Measurements from ENCODE around the gene ATP8B4.

- TF ChIP-seq CTCF (IDR thresholded peaks at IDR 0.05; ENCODE audit: insufficient read depth, low read length, poor library complexity, severe bottlenecking) (no peak), EZH2phosphoT487 (conservative IDR thresholded peaks at IDR 0.05; ENCODE audit: low read length) (no peak)
Measured at GRCh38 chr15:49876401-49877038, 242.5 kb downstream of the ATP8B4 start.

Data from SU-DHL-6 (cell line).